Neutrophil (primary cell): ENCODE results near the gene LRMDA.

Experiments
- H3K27ac ChIP-seq: fragments of 200-600 bp; sonication (generic); 2 replicates; pipeline ENCODE4 v1.5.1; 2016; ENCODE audit warnings: mild to moderate bottlenecking, moderate library complexity
- H3K27me3 ChIP-seq: fragments of 200-600 bp; sonication (generic); 2 replicates; pipeline ENCODE4 v1.6.0; 2016; ENCODE audit warnings: mild to moderate bottlenecking
- H3K36me3 ChIP-seq: fragments of 200-600 bp; sonication (generic); 2 replicates; pipeline ENCODE4 v1.5.1; 2017
- H3K4me1 ChIP-seq, 2 experiments: fragments of 200-600 bp in 1 of 2; sonication (generic) in 1 of 2; 1 replicate in 1 of 2; 2 replicates in 1 of 2; pipeline versions ENCODE4 v1.5.1 to v1.6.1; 2013 to 2016; ENCODE audit warnings: low read depth in 1 of 2, low read length in 1 of 2, mild to moderate bottlenecking in 1 of 2, moderate library complexity in 1 of 2; ENCODE audit not compliant: control insufficient read depth in 1 of 2, insufficient read depth in 1 of 2
- H3K4me3 ChIP-seq, 2 experiments: fragments of 200-600 bp in 1 of 2; sonication (generic) in 1 of 2; 1 replicate in 1 of 2; 2 replicates in 1 of 2; pipeline ENCODE4 v1.5.1; 2013 to 2016; ENCODE audit warnings: low read depth in 1 of 2, low read length in 1 of 2, mild to moderate bottlenecking in 1 of 2, moderate library complexity in 1 of 2
- H3K9me3 ChIP-seq: fragments of 200-600 bp; sonication (generic); 2 replicates; pipeline ENCODE4 v1.5.1; 2016
- TF ChIP-seq, protein P1 (sequence below): fragments of 200-600 bp; sonication (generic); IDR thresholded peaks from 2 replicates; pipeline ENCODE4 v1.5.1; 2016; ENCODE audit warnings: antibody characterized with exemption

The LRMDA gene

DNA sequence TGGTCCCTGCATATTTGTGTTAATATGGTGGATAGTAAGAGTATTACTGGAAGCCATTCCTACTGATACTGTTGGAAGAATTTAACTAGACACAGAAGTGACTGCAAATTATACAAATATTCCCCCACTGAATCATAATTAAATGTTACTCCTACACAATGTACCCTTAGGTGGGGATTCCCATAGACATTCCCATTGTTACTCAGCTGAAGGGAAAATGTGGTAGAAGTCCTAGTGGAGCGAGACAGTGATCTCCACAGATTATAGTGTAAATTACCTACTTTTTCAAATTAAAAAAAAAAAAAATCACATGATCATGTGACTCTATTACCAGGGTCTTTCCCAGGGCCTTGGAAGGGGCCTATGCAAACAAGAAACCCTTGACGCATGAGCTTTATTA is 611.8 kb downstream of the LRMDA start:
- Histone ChIP-seq H3K36me3 (no peaks in the 10 kb centered on the region), H3K27ac (no peak overlapping the region), H3K4me1 (no peaks in the 10 kb centered on the region), H3K9me3 (no peaks in the 10 kb centered on the region), H3K27me3 (no peaks in the 10 kb centered on the region), H3K4me3 (no peak overlapping the region)
- TF ChIP-seq, protein P1, sequence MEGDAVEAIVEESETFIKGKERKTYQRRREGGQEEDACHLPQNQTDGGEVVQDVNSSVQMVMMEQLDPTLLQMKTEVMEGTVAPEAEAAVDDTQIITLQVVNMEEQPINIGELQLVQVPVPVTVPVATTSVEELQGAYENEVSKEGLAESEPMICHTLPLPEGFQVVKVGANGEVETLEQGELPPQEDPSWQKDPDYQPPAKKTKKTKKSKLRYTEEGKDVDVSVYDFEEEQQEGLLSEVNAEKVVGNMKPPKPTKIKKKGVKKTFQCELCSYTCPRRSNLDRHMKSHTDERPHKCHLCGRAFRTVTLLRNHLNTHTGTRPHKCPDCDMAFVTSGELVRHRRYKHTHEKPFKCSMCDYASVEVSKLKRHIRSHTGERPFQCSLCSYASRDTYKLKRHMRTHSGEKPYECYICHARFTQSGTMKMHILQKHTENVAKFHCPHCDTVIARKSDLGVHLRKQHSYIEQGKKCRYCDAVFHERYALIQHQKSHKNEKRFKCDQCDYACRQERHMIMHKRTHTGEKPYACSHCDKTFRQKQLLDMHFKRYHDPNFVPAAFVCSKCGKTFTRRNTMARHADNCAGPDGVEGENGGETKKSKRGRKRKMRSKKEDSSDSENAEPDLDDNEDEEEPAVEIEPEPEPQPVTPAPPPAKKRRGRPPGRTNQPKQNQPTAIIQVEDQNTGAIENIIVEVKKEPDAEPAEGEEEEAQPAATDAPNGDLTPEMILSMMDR = no peak

DNA sequence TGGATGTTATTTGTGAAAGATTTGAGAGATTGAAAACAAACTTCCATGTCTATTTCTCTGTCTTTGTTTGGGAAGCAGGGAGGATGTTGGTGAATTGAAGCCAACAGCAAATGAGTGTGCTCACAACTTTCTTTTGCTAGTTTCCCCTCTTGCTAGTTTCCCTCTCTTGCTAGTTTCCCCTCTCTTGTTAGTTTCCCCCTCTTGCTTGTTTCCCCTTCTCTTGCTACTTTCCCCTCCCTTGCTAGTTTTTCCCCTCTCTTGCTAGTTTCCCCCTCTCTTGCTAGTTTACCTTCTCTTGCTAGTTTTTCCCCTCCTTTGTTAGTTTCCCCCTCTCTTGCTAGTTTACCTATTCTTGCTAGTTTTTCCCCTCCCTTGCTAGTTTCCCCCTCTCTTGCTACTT is 613.3 kb downstream of the LRMDA start:
- no peak overlapping the region for H3K4me3 ChIP-seq
- no peaks in the 10 kb centered on the region for H3K36me3 ChIP-seq
- H3K27ac ChIP-seq = no peak overlapping the region
- TF ChIP-seq, protein P1 = no peak
- H3K9me3 ChIP-seq = no peaks in the 10 kb centered on the region
- no peaks in the 10 kb centered on the region for H3K27me3 ChIP-seq
- H3K4me1 ChIP-seq = no peaks in the 10 kb centered on the region

DNA sequence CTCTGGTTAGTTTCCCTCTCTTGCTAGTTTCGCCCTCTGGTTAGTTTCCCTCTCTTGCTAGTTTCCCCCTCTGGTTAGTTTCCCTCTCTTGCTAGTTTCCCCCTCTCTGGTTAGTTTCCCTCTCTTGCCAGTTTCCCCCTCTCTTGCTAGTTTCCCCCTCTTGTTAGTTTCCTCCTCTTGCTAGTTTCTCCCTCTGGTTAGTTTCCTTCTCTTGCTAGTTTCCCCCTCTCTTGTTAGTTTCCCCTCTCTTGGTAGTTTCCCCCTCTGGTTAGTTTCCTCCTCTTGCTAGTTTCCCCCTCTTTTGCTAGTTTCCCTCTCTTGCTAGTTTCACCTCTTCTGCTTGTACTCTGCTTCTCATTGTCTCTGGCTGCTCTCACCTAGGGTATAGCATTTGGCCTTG is 613.8 kb downstream of the LRMDA start:
- Histone ChIP-seq H3K27ac (no peak overlapping the region), H3K4me1 (no peaks in the 10 kb centered on the region), H3K9me3 (no peaks in the 10 kb centered on the region), H3K4me3 (no peak overlapping the region), H3K27me3 (no peaks in the 10 kb centered on the region), H3K36me3 (no peaks in the 10 kb centered on the region)
- TF ChIP-seq, protein P1 = no peak

DNA sequence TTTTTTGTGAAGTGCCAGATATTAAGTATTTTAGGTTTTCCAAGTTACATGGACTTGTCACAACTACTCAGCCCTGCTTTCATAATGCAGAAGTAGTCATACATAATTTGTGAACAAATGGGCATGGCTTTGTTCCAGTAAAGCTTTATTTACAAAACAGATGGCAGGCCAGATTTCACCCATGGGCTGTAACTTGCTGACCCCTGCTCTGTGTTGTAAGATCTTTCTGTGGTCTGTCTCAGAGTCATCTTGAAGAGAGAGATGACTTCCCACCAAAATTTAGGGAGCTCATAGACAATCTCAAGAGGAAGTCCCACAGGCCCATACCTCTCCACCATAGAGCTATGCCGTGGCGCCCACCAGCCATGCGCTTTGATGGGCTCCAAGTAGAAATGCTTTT is 616.1 kb downstream of the LRMDA start:
- TF ChIP-seq, protein P1 = no peak
- Histone ChIP-seq H3K9me3 (no peaks in the 10 kb centered on the region), H3K4me1 (no peaks in the 10 kb centered on the region), H3K36me3 (no peaks in the 10 kb centered on the region), H3K4me3 (no peak overlapping the region), H3K27ac (no peak overlapping the region), H3K27me3 (no peaks in the 10 kb centered on the region)

DNA sequence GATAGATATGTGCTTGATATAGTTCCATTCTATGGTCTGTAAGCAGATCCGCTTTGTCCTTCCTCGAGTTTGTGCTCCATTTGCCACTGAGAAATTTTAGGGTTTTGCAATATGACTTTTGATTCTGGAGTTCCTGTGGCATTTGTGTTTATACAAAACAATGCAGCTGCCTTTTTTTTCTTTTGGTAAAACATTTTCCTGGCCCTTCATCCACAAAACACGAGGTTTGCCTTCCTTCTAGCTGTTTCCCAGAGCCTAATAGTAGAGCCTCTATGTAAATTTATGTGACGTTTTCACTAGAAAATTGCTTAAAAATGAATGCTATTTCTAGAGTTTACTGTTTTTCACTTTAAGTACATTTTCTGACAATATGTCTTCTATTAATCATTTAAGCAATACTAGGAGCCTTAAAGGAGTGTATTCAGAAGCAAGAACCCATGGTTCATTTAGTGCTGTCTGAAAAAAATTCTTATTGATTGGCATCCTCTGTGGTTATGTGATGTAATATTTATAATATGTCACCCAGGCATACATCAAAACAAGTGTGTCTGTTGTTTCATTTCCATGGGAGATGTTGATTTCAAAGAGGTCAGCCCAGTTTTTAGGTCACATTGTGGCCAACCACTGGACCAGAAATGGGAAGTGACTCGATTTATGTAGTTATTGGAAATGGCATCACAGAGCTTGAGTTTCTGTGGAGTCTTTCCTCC is 618.3 kb downstream of the LRMDA start:
- H3K27ac ChIP-seq = no peak overlapping the region
- no peaks in the 10 kb centered on the region for H3K27me3 ChIP-seq
- H3K36me3 ChIP-seq = no peaks in the 10 kb centered on the region
- H3K9me3 ChIP-seq = no peaks in the 10 kb centered on the region
- TF ChIP-seq, protein P1 = no peak
- no peaks in the 10 kb centered on the region for H3K4me1 ChIP-seq
- no peak overlapping the region for H3K4me3 ChIP-seq
